Fibroblast of peridontal ligament (primary cell): ENCODE data around the gene ARHGAP29.

Experiments used
- DNase-seq: peaks from one replicate; pipeline ENCODE4 v3.0.0-alpha.2; 2010; ENCODE audit errors: extremely low read depth

The ARHGAP29 gene, protein sequence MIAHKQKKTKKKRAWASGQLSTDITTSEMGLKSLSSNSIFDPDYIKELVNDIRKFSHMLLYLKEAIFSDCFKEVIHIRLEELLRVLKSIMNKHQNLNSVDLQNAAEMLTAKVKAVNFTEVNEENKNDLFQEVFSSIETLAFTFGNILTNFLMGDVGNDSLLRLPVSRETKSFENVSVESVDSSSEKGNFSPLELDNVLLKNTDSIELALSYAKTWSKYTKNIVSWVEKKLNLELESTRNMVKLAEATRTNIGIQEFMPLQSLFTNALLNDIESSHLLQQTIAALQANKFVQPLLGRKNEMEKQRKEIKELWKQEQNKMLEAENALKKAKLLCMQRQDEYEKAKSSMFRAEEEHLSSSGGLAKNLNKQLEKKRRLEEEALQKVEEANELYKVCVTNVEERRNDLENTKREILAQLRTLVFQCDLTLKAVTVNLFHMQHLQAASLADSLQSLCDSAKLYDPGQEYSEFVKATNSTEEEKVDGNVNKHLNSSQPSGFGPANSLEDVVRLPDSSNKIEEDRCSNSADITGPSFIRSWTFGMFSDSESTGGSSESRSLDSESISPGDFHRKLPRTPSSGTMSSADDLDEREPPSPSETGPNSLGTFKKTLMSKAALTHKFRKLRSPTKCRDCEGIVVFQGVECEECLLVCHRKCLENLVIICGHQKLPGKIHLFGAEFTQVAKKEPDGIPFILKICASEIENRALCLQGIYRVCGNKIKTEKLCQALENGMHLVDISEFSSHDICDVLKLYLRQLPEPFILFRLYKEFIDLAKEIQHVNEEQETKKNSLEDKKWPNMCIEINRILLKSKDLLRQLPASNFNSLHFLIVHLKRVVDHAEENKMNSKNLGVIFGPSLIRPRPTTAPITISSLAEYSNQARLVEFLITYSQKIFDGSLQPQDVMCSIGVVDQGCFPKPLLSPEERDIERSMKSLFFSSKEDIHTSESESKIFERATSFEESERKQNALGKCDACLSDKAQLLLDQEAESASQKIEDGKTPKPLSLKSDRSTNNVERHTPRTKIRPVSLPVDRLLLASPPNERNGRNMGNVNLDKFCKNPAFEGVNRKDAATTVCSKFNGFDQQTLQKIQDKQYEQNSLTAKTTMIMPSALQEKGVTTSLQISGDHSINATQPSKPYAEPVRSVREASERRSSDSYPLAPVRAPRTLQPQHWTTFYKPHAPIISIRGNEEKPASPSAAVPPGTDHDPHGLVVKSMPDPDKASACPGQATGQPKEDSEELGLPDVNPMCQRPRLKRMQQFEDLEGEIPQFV

DNA sequence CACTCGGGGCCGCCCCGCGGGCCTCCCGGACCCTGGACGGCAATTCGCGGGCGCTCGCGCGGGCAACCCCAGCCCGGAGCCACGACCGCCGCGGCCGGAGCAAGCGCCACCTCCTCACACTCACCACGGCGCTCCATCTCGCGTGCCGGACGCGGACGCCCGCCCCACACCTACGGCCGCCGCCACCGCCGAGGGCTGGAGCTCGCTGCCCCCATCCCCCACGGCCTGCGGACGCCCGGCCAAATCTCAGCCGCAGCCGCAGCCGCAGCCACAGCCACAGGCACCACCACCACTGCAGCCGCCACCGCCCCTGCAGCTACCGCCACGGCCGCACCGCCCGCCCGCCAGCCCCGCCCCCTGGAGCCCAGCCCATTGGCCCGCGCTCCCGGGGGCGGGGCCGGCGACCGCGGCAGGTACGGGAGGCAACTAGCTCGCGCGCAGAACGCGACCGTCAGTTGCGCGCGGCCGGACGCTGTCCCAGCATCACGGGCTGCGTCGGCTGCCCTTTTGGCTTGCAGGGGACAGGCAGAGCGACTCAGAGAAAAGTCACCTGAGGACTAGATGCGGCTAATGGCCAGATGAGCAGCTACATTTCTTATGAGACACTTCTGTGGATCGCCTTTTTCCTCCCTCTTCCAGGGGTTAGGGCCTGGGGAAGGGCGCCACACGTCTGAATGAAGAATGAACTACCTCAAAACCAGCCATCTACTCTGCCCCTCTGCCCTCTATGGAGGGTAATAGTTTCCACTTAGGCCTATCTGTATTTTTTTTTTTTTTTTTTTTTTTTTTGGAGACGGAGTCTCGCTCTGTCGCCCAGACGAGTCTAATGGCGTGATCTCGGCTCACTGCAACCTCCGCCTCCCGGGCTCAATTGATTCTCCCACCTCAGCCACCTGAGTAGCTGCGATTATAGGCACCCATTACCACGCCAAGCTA is at the start of gene ARHGAP29:
Gene ARHGAP29, minus strand, starts transcription at position 294 of the 936 bp plus-strand sequence. CDS start 5,973 bp downstream, outside the sequence.
- DNase-seq: no peak

DNA sequence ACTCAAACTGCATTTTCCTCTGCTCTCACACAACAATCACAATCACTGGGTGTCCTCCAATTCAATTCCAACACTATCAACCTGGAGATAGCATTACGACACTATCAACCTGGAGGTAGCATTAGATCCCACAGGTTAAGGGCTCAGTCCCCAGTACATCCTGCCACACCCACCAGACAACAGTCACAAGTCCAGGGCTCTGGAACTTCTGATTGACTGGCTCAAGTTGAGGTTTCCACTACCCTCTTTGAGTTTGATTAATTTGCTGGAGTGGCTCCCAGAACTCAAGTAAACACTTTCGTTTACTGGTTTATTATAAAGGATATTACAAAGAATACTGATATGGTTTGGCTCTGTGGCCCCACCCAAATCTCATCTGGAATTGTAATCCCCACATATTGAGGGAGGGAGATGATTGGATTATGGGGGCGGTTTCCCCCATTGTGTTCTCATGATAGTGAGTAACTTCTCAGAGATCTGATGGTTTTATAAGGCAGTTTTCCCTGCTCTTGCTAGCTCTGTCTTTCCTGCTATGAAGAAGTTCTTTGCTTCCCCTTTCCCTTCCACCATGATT is 49.6 kb upstream of the ARHGAP29 start:
- DNase-seq: no peak

DNA sequence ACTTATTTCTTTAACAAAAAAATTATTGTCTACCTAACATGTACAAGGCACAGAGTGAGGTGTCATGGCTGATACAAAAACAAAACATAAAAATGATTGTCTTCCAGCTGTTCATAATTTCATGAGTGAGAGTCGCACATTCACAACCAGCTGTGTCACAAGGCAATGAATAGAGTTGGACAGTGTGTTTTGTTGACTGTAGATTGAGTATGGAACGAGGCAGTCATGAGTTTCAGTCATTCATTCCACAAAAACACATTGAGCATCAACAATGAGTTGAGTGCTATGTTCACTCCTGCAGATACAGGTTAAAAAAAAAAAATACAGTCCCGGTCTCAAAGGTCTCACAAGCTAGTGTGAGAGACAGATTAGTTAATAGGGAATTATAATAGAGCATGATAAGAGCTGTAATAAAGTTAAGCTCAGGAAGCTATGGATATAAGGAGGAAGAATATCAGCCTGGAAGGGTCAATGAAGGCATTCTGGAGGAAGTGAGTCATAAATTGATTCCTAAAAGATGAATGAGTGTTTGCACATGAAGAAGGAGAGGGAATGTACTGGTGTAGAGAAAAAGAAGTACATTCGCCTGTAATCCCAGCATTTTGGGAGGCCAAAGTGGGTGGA is 47.8 kb upstream of the ARHGAP29 start:
- no peak for DNase-seq

DNA sequence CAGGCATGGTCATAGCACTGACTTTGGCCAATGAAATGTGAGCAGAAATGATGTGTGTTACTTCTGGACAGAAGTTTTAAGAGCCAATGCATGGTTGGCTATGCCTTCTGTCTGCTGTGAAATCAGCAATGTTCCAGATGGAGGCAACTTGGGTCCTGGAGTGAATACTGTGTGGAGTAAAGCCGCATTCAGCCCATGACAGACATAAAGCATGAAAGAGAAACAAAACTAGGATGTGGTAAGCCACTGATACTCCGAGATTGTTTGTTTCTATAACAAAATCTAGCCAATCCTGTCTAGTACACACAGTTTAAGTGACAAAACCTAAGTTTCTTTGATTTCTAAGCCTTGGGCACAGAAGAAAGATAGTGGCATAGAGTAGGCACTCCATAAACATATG is 47.1 kb upstream of the ARHGAP29 start:
- peak; percentile 77 for DNase-seq

DNA sequence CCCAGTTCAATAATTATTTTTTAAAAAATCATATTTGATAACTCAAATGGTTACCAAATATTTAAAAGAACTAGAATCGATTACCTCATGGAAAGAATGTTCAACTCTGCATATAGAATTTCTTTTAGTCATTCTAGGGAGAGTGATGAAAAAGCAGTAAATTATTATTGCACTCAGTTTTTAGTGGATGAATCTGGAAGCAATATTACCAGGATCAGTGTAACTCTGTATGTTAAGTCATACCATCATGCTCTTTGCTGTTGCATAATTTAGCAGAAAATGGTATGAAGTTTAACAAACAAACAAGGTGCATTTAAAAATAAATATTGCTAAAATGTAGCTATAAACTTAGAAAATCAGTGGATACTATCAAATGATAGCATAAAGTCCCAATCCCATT is 46.1 kb upstream of the ARHGAP29 start:
- peak; percentile 18 for DNase-seq

DNA sequence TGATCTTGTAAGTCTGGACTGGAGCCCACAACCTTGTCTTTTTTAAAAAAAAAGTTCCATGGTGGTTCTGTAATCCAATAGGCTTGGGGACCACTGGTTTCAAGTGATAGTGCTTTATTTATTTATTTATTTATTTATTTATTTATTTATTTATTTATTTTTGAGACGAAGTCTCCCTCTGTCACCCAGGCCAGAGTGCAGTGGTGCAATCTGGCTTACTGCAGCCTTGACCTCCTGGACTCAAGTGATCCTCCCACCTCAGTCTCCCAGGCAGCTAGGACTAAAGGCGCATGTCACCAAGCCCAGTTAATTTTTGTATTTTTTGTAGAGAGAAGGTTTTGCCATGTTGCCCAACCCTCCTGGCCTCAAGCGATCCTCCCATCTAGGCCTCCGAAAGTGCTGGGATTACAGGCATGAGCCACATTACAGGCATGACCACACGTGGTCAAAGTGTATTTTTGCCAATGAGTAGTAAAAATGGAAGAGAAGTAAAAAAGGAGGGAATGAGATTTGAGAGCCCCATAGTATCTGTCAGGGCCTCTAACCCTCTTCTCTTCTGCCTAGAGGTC is 44.8 kb upstream of the ARHGAP29 start:
- DNase-seq: no peak

DNA sequence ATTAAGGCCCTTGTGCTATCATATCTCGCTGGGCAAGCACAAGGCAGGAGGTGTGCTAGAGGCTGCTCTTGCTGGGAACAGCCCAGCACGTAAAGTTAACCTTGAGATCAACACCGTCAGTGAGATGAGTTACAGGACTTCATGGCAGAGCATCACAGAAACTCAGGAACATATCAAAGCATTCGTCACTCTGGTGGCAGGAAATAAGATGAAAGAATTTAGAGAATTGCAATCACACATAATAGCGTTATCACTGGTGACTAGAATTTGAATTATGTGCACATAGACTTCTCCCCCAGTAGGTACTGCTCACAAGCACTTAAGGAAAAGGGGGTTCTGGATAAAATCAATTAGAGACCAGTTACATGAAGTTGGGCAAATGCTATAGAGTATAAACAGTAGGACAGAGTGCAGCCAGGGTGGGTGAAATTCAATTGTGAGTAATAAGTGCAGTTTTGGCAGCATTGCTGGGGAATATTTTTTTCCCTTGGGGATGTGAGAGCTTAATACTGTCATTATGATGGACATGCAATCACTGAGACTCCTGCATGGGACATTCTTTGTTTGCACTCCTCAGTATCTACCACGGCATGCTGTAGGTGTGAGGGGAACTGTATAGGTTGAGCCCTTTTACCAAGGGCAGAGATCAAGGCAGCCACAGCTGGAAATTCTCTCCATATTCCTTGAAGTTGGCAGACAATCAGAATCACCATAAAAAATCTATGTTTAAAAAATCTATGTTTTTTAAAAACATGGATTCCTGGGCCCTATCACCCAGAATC is 44.2 kb upstream of the ARHGAP29 start:
- DNase-seq: no peak

DNA sequence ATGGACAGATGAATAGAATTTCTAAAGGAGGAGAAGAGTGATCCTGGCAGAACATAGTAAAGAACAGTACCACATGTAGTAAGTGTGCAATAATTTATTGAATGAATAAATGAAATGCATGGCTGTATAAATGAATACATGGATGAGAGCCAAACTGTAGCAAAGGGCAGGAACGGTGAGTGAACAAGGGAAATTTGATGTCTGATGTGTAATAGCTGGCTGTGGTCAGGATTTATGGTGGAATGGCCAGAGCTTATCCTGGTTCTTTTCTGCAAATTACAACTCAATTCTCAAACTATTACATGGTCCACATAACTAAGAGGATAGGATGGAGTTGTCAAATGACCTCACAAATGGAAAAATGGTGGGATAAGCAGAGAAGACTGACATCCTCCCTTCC is 43.2 kb upstream of the ARHGAP29 start:
- no peak for DNase-seq

DNA sequence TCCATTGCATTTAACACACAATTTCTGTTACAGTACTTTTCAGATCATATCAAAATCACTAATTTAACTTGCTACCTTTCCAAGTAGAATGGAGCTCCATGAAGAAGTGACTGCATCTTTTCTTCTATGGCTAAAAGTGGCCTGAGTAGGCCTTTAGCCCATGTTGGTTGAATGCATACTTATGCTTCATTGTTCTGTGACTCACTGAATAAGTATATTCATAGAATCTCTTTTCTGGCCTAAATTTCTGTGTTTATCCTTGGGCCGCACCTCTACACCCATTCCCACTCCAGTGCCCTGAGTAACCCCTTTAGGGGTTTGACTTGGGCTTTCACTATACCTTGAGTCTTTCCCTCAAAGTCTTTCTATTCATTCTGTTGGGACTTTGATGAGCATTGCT is 42.1 kb upstream of the ARHGAP29 start:
- DNase-seq: no peak

DNA sequence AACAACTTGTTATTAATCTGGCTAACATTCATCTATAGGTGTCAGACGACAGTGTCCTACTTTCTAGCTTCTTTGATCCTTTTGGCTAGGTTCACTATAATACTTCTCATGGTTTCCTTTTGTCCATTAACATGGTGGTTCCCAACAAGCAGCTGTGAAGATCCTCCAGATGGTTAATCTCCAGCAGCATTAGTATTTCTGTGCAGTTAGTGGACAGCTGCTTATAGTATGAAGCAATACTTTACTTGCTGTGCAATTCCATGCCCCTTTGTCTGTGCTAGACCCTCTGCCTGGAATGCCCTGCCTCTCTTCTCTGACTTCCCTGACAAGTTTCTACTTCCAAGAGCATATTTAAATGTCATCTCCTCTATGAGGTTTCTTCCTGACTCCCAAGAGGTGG is 41.7 kb upstream of the ARHGAP29 start:
- DNase-seq: no peak

DNA sequence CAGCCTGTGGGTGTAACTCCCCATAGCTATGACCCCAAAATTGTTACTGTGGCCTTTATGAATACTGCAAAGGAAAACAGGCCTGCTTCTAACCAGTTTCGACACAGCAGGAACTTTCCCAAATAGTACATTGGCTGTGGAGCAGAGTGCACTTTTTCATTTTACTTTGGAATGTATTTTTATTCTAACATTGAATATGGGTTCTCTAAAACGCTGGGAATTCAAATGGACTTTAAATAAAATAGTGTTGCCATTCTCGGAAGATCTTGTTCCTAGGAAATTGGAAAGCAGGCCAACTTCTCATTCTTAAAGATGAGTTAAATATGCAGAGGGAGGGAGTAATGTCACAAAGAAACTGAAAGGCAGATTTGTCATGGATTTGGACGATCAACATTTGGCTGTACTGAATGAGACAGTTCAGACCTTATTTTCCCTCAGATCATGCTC is 39.6 kb upstream of the ARHGAP29 start:
- peak; percentile 86 for DNase-seq

DNA sequence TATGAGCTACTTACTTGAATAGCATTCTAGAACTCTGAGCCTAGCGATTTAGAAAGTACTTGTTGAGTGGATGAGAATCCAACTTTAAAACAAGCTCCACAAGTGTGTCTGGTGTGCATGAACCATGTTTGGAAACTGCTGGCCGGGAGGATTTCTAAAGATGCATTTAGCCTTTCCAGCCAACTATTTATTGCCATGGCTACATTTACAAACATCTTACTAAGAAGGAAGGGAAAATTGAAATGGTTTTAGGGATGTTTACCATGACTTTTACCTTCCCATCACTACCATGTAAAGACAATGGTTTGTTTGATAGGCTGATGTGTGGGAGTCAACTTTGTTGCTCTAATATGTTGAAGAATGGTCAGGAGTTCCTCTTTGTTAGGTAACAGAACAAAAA is 37.7 kb upstream of the ARHGAP29 start:
- DNase-seq: peak; percentile 52

DNA sequence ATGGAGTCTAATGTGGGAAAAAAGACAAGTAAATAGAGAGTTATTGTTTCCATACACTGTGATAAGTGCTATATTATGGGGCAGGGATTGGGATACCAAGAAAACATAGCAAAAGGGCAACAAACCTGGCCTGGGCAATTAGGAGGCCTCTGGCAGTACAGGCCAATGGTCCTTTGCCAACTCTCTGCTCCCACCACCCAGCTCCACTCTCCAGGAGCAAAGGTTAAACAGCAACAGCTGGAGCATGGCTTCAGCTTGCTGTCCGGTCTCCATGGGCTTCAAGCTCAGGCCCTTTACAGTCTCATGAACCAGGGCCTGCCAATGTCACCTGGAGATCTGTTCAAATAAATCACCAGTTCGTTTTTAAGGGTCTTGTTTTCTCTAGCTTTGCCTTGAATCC is 37.2 kb upstream of the ARHGAP29 start:
- DNase-seq: no peak

DNA sequence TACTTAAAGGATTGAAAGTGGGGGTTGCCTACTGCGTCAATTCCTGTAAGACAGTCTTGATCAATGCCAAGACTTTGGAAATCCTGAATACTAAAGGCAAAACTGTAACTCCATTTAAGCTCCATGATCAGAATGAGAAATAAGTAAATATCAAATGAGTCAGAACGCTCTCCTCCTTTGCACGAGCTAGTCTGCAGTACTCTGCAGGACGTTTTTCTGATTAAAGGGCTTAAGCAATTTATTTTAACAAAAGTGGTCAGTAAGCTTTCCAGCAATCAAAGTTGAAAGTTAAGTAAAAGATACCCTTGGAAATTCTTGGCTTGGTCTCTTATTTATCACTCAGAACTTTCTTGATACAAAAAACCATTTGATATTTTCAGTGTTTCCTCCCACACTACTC is 35.7 kb upstream of the ARHGAP29 start:
- DNase-seq: peak; percentile 95

DNA sequence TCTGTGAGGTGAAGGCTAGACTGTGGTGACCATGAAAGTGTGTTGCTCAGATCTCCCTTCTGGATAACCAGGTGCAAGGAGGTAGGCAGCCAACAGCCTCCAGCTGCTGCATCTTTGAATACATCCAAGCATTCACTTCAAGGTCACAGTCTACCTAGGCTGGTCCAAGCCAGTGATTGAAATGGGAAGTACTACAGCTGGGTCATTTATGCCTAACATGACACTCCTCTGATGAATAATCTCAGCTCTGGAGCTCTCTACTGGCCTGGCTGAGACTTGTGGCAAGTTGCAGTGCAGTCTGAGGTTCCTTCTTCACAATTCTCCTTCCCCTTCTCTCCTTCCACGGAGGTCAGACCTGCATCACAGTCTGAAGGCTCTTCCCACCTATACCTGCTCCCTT is 35.0 kb upstream of the ARHGAP29 start:
- DNase-seq: no peak

DNA sequence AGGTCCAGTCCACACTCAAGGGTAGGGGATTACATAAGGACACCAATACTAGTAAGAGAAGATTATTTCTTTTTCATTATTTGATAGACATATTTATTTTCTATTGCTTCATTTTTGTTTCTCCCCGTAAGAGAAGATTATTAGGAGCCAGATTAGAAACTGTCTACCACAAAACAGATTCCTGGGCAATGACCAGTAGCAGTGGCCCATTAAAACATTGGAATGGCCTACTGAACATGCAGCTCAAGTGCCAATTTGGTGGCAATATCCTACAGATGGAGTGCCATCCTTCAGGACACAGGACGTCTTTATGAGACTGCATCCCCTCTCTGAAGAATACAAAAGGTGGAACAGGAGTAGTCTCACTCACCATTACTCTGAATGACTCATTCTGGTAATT is 34.0 kb upstream of the ARHGAP29 start:
- DNase-seq: no peak

DNA sequence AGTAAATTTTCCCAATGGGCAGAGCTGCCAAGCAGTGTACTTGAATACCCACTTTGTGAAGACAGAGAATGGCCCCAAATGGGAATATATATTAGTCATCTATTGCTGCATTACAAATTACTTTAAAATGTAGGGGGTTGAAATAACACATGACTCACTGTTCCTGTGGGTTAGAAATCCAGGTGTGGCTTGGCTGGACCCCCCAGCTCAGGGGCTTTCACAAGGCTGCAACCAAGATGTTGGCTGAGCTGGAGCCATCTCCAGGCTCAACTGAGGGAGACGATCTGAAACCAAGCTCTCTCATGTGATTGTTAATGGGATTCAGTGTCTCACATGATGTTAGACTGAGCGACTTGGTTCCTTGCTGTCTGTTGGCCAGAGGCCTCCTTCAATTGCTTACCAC is 33.4 kb upstream of the ARHGAP29 start:
- peak; percentile 72 for DNase-seq

DNA sequence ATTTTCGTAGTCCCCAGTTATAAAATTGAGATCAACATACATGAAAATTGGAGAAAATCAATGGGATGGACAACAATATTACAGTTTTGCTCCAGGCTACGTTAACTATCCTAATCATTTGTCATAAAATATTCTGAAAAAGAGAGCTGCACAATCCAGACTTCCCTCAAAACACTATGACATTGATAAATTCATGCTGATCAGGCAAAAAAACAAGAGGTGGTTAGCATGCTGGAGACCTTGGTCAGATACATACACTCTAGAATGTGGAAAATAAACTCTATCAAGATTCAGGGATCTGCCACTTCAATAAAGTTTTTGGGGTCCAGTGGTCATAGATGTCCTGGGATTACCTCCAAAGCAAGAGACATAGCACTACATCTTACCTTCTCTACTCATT is 32.5 kb upstream of the ARHGAP29 start:
- no peak for DNase-seq

DNA sequence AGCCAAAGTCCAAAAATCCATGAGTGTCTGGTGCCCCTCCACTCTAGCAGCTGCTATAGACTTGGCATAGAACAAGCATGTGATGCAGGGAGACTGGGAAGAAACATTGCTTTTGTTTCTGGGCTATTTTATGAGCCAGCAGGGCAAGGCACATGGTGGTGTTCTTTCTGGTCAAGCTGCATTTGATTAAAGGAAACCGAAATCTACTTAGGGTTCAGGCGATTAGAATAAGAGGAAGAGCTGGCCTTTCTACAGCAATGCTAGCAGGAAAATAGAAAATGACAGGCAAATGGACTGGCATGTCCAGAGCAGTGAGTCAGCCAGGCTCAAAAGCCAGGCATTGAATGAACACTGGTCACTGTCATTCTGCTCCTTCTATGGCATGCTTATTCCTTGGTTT is 28.5 kb upstream of the ARHGAP29 start:
- DNase-seq: peak; percentile 83
